CD4-positive, alpha-beta T cell treated with Interleukin-6 at 100 ng/mL for 8 hours (primary cell): ENCODE data around the gene TM4SF4.

ENCODE experiments used
- DNase-seq: peaks from one replicate; pipeline ENCODE4 v3.0.0-alpha.2; 2020; ENCODE audit warnings: mixed read lengths, low spot score

Gene TM4SF4

GRCh38 chr3:149486726-149487125 lies 12.2 kb downstream of the TM4SF4 start:
- DNase-seq: no peak

- no peak for DNase-seq
These were observed 13.2 kb downstream of the TM4SF4 start for GRCh38 chr3:149487598-149488197.

GRCh38 chr3:149489060-149489690 lies 14.7 kb downstream of the TM4SF4 start:
- no peak for DNase-seq

GRCh38 chr3:149490260-149490971 lies 15.9 kb downstream of the TM4SF4 start:
- DNase-seq: no peak

GRCh38 chr3:149493315-149494021 lies 19.0 kb downstream of the TM4SF4 start:
- no peak for DNase-seq

GRCh38 chr3:149494022-149494758 lies 19.7 kb downstream of the TM4SF4 start:
- no peak for DNase-seq

GRCh38 chr3:149494759-149495580 lies 20.5 kb downstream of the TM4SF4 start:
- no peak for DNase-seq

- no peak for DNase-seq
These were observed 21.2 kb downstream of the TM4SF4 start for GRCh38 chr3:149495581-149496125.

GRCh38 chr3:149496891-149497290 lies 22.4 kb downstream of the TM4SF4 start:
- DNase-seq: no peak

GRCh38 chr3:149497966-149498670 lies 23.6 kb downstream of the TM4SF4 start:
- DNase-seq: no peak

- DNase-seq: no peak
These were observed 27.0 kb downstream of the TM4SF4 start for GRCh38 chr3:149501524-149501923.

GRCh38 chr3:149502438-149502837 lies 27.9 kb downstream of the TM4SF4 start:
- DNase-seq: no peak

- DNase-seq: no peak
These were observed 32.0 kb downstream of the TM4SF4 start for GRCh38 chr3:149506540-149506939.

GRCh38 chr3:149506965-149507364 lies 32.5 kb downstream of the TM4SF4 start:
- DNase-seq: no peak

- no peak for DNase-seq
These were observed 33.2 kb downstream of the TM4SF4 start for GRCh38 chr3:149507491-149508324.

- no peak for DNase-seq
These were observed 35.0 kb downstream of the TM4SF4 start for GRCh38 chr3:149509526-149509925.

- no peak for DNase-seq
These were observed 36.0 kb downstream of the TM4SF4 start for GRCh38 chr3:149510480-149510879.

- DNase-seq: no peak
These were observed 36.6 kb downstream of the TM4SF4 start for GRCh38 chr3:149511040-149511626.
